ENCODE data around the gene PIR.

The PIR gene

GRCh38 chrX:15418041-15418706 lies 75.0 kb downstream of the PIR start:
- DNase-seq (ENCODE audit: low spot score): peak; percentile 13

- no peak for DNase-seq (ENCODE audit: low spot score)
Measured at GRCh38 chrX:15416133-15416993, 76.8 kb downstream of the PIR start.

GRCh38 chrX:15413101-15413500 lies 80.0 kb downstream of the PIR start:
- no peak for DNase-seq (ENCODE audit: low spot score)

GRCh38 chrX:15410947-15411346 lies 82.2 kb downstream of the PIR start:
- no peak for DNase-seq (ENCODE audit: low spot score)

GRCh38 chrX:15410430-15410829 lies 82.7 kb downstream of the PIR start:
- DNase-seq (ENCODE audit: low spot score): no peak

DNA sequence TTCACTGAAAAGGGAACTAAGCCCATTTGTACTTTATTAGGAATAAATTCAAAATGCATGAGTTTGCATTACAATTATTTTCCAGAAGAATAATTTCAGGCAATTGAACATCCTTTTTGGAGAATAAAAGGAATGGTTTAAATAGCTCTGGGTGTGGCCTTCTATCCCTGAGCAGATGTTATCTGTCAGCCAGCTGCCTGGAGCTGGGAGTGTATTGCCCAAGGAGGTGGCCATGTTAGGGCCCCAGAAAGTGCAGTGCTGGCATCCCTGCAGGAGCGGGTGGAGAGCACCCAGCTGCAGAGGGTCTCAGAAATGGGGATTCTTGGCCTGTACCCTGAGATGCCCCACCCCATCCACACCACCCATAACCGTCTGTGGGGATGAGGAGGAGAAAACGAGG lies 87.3 kb downstream of the PIR start:
- no peak for DNase-seq (ENCODE audit: low spot score)

DNA sequence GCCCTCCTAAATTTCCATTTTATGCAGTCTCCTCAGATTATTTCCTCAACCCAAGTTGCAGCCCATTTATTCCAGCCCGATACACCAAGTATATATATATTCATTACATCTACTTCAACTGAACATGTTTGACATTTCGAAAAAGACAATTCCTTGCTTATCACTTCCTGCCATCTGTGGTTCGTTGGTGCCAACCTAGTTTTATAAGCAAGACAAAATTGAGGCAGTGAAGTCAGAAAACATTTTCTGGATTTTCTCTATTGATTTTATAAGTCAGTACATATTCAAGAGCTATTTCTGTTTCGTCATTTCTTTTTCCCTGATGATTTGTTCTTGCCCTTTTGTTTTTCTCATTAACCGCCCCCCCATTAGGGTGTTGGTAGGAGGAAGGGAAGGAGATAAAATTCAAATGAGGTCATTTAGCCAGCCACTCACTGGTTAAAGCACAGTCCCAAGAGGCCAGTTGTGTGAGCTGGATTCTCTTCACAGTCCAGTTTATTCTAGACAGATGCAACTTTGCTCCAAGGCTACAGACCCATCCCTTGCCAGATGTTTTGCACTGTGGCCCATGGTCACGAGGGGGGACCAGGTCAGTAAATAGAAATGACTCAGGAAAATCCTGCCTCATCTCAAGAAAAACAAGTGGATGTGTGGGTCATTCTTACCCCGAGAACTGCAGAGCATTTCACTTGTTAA lies 88.6 kb downstream of the PIR start:
- DNase-seq (ENCODE audit: low spot score): peak; percentile 13

DNA sequence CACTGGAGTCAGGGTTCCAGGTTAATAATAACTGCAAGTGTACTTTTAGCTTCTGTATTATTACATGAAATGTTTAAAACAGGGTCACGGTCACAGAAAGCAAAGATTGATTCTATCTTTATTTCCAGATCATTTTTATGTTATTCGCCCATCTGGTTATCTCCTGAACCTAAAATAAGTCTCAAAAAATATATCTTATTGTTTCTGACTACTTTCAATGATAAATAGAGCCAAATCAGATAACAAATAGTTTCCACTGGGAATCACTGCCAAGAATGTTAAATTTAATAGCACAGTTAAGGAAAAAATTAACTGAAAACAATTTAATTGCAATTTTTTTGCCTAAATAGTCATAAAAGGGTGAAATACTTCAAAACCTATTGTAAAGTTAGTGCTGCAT lies 91.8 kb downstream of the PIR start:
- no peak for DNase-seq (ENCODE audit: low spot score)

DNA sequence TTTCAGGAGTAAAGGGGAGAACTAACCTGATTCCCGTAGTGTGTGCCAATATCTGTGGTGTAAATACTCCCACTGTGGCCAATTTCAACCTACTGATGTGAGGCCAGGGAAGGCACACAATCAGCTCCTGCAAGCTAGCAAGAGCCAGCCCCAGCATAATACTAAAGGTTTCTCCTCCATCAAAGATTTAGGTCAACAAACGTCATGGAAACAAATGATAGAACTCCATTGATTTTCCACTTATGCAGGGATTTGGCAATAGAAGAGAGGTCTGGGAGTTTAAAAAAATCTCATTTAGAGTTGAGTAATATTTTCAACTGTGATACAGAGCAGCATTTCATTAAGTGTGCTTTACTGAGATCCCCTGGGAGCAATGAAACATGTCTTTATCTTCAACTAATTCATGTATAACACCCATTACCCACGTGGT lies 93.2 kb downstream of the PIR start:
- DNase-seq (ENCODE audit: low spot score): no peak

GRCh38 chrX:15398874-15399273 lies 94.3 kb downstream of the PIR start:
- DNase-seq (ENCODE audit: low spot score): no peak

DNA sequence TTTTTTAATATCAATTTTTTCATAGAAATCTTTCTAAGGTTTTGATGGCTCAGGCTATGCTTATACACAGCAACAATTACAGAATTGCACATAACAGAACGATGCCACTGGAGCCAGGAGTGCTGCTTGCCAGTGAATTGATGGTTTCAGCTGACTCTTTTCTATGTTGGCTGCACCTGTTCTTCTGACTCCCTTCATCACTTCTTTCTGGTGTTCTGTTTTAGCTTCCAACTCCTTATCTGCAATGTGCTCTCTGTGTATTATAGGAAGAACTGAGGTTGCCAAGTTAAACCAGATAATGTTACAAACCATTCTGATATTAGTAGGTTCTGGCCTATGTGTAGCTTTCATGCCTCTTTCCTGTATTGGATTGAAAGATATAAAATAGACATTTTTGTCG lies 97.3 kb downstream of the PIR start:
- DNase-seq (ENCODE audit: low spot score): no peak

- DNase-seq (ENCODE audit: low spot score): no peak
Measured at GRCh38 chrX:15391850-15392249, 101.3 kb downstream of the PIR start.

GRCh38 chrX:15384304-15384703 lies 108.8 kb downstream of the PIR start, which contains the start of gene VEGFD:
VEGFD (minus strand) TSS chrX:15384413; CDS start chrX:15383946, 467 bp downstream.
- DNase-seq (ENCODE audit: low spot score): peak; percentile 22

GRCh38 chrX:15382813-15383212 lies 110.3 kb downstream of the PIR start:
- DNase-seq (ENCODE audit: low spot score): no peak

DNA sequence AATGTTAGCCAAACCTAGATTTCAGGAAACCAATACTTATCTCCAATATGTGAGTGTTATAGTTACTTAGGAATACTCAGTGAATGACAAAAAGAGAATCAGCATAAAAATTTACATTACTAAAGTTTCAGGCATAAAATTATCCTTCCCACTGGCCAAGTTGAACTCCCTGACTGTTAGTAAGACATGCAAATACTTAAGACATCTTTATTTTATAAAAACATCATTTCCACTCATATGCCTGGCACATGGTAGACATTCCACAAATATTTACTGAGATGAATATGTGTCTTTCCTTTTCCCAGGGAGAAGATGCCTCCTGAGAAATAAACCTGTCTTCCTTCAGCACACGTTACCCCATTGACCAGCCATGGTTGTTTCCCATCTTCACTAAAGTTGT lies 116.2 kb downstream of the PIR start:
- DNase-seq (ENCODE audit: low spot score): no peak

DNA sequence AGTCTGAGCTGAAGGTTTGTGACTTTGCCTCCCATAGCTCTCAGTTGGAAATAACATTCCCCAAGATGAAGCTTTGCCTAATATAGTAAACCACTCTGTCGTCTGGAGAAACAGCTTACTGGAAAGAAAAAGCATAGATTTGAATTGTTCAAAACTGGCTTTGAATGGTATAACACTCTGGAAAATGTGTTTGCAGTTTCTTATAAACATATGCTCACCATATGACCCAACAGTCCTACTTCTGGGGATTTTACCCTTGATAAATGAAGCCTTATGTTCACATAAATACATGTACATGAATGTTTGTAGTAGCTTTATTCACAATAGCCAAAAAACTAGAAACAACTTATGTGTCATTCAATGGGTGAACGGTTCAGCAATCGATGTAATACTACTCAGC lies 119.2 kb downstream of the PIR start:
- DNase-seq (ENCODE audit: low spot score): no peak

GRCh38 chrX:15366506-15367352 lies 126.4 kb downstream of the PIR start:
- no peak for DNase-seq (ENCODE audit: low spot score)

DNA sequence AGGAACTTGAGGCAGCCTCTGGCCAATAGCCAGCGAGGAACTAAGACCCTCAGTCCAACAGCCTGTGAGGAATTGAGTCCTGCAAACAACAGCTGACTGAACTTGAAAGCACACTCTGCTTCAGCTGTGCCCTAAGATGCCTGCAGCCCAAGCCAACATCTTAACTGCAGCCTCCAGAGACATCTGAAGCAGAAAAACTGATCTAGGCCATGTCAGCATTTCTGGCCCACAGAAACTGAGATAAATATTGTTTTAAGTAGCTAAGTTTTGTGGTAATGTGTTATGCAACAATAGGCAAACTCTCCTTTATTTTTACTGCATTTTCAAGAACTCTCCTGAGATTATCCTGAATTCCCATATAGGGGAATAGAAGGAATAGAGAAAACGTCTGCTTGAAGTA lies 133.4 kb downstream of the PIR start:
- no peak for DNase-seq (ENCODE audit: low spot score)

DNA sequence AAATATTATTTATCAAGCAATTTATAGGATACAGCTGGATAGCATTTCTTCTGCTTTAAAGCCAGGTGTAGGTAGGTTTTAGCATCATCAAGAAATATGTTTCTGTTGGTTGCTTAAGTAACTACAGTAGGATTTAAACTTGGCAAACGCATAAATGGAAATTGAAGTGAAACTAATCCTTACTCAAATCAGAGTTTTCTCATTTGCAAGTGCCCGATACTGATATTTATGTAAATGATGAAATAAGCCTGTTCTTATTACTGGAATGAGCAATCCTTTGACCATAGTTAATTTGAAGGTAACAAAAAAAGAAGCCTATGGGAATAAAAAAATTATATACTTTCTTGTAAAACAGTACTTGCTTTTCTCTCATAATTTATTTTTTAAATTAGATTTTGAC lies 134.6 kb downstream of the PIR start:
- DNase-seq (ENCODE audit: low spot score): no peak

- no peak for DNase-seq (ENCODE audit: low spot score)
Measured at GRCh38 chrX:15356444-15356843, 136.7 kb downstream of the PIR start.

DNA sequence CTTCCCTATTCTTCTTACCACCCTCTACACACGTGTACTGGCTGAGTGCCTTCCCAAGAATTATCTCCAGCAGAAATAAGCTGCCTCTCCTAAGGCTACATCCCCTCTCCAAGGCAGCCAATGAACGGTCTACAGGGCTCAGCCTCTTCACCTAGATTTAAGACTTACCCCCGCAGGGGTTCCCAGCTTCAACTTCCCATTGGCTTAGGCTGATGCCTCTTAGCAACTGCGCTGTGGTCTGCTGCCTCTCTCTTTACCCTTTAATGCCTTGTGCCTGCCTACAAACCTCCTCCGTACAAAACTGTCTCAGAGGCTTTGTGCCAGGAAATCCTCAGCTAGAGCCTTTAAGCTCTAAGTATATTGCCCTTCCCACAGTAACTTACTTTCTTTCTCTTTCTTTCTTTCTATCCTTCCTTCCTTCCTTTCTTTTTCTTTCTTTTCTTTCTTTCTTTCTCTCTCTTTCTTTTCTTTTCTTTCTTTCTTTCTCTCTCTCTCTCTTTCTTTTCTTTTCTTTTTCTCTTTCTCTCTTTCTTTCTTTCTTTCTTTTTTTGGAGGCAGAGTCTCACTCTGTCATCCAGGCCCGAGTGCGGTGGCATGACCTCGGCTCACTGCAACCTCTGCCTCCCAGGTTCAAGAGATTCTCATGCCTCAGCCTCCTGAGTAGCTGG lies 142.7 kb downstream of the PIR start:
- no peak for DNase-seq (ENCODE audit: low spot score)

Data from AG08396 (cell line).